K562 (cell line): ENCODE results near the gene NUP98. TPM values are rescaled to one million over a fixed set of nuclear protein-coding genes. Genes with fewer than 3 reads are reported as not detected.

Source experiments
- CEBPB ChIP-seq: fragments of 450-650 bp; IDR thresholded peaks from 2 replicates; pipeline ENCODE4 v1.6.1; 2016; ENCODE audit warnings: missing genetic modification characterization, missing compliant biosample characterization
- FOS ChIP-seq: IDR thresholded peaks from 3 replicates; pipeline ENCODE4 v1.6.1; 2011; ENCODE audit not compliant: insufficient read length; ENCODE audit errors: extremely low read depth
- GABPA ChIP-seq: fragments of 200-800 bp; sonication (Bioruptor generic); conservative IDR thresholded peaks from 2 replicates; pipeline ENCODE4 v1.6.1; 2016; ENCODE audit warnings: low read depth, missing genetic modification characterization, missing compliant biosample characterization
- HNRNPUL1 ChIP-seq: fragments of 200-400 bp; formaldehyde crosslinking; IDR thresholded peaks from 2 replicates; pipeline ENCODE4 v1.6.1; 2017; ENCODE audit warnings: low read length
- KDM5B ChIP-seq: fragments of 200-600 bp; sonication (generic); IDR thresholded peaks from 2 replicates; pipeline ENCODE4 v1.6.1; 2012; ENCODE audit warnings: low read depth, mild to moderate bottlenecking, moderate library complexity, low read length, control low read depth, inconsistent platforms; ENCODE audit not compliant: insufficient replicate concordance
- MEF2A ChIP-seq: IDR thresholded peaks from 2 replicates; pipeline ENCODE4 v1.6.1; 2011; ENCODE audit warnings: low read depth, mild to moderate bottlenecking, low read length, moderate library complexity; ENCODE audit not compliant: control insufficient read depth
- NFE2L1 ChIP-seq: fragments of 450-650 bp; IDR thresholded peaks from 2 replicates; pipeline ENCODE4 v1.6.1; 2016; ENCODE audit warnings: missing genetic modification characterization, low read depth, mild to moderate bottlenecking, missing compliant biosample characterization, moderate library complexity, borderline replicate concordance
- SIRT6 ChIP-seq: IDR thresholded peaks from one replicate; pipeline ENCODE4 v1.6.1; 2012; ENCODE audit warnings: low read depth, mild to moderate bottlenecking, control low read depth, inconsistent platforms, low read length, moderate library complexity
- SMARCB1 ChIP-seq: IDR thresholded peaks from 2 replicates; pipeline ENCODE4 v1.6.1; 2011; ENCODE audit warnings: improper control_type of control experiment, low read depth; ENCODE audit not compliant: insufficient read length
- YY1 ChIP-seq, 3 experiments: IDR thresholded peaks; 2 replicates each; pipeline ENCODE4 v1.6.1; 2011; ENCODE audit warnings: low read length in 2 of 3, mild to moderate bottlenecking in 2 of 3, moderate library complexity in 2 of 3, borderline replicate concordance in 1 of 3, control low read depth in 1 of 3, low read depth in 1 of 3; ENCODE audit not compliant: insufficient read depth in 3 of 3, insufficient replicate concordance in 2 of 3, control insufficient read depth in 1 of 3, insufficient read length in 1 of 3; ENCODE audit errors: extremely low read depth in 1 of 3
- ZNF121 ChIP-seq: sonication (generic); formaldehyde crosslinking; conservative IDR thresholded peaks from 2 replicates; pipeline ENCODE4 v1.8.0; 2022; ENCODE audit warnings: missing genetic modification reagents
- ZNF143 ChIP-seq: sonication (generic); formaldehyde crosslinking; IDR thresholded peaks from 2 replicates; pipeline ENCODE4 v1.9.0; 2022; ENCODE audit warnings: mild to moderate bottlenecking, missing genetic modification reagents
- ZNF384 ChIP-seq: IDR thresholded peaks from 2 replicates; pipeline ENCODE4 v1.6.1; 2012; ENCODE audit warnings: low read depth, low read length, improper control_type of control experiment
- ZNF507 ChIP-seq: conservative IDR thresholded peaks from 2 replicates; pipeline ENCODE4 v1.6.1; 2017; ENCODE audit warnings: missing genetic modification characterization, missing compliant biosample characterization
- polyA plus RNA-seq, 8 experiments: library from polyadenylated mRNA; depleted of rRNA in 4 of 8; stranded (reverse) in 5 of 8; unstranded in 3 of 8; fragments of >200 nt; fragmentation: Nextera tagmentation in 2 of 8; fragmentation: Illumina TruSeq in 1 of 8; extraction: Ambion mirVana in 2 of 8; extraction: Trizol in 1 of 8; gene quantifications; 2 replicates each; pipeline versions ENCODE4 v1.2.1 to v1.2.3, GENCODE V29; 2011 to 2014; ENCODE audit warnings: inconsistent platforms in 1 of 8, missing spikeins in 1 of 8
- total RNA-seq, 7 experiments: library from RNA; depleted of rRNA in 6 of 7; stranded (reverse); fragments of >200 nt in 6 of 7; fragmentation: Illumina TruSeq in 2 of 7; extraction: Trizol in 2 of 7; gene quantifications; 2 replicates each; pipeline versions ENCODE4 v1.2.1 to v1.2.3, GENCODE V29; 2011 to 2021; ENCODE audit warnings: low replicate concordance in 1 of 7
- TF ChIP-seq, protein P1 (sequence below): conservative IDR thresholded peaks from 2 replicates; pipeline ENCODE4 v1.6.1; 2011; ENCODE audit warnings: low read depth, mild to moderate bottlenecking, low read length; ENCODE audit not compliant: control insufficient read depth
- TF ChIP-seq, protein P2 (sequence below): fragments of 450-650 bp; IDR thresholded peaks from 2 replicates; pipeline ENCODE4 v1.6.1; 2014; ENCODE audit warnings: low read depth, mild to moderate bottlenecking, moderate library complexity, borderline replicate concordance
- TF ChIP-seq, protein P3 (sequence below), 2 experiments: fragments of 450-650 bp in 1 of 2; sonication (generic) in 1 of 2; formaldehyde crosslinking in 1 of 2; IDR thresholded peaks in 1 of 2; conservative IDR thresholded peaks in 1 of 2; 2 replicates each; pipeline versions ENCODE4 v1.6.1 to v1.8.1; 2016 to 2023; ENCODE audit warnings: mild to moderate bottlenecking in 2 of 2, moderate library complexity in 2 of 2, inconsistent platforms in 1 of 2, missing genetic modification reagents in 1 of 2
- TF ChIP-seq, protein P4 (sequence below): fragments of 150-350 bp; IDR thresholded peaks from 2 replicates; pipeline ENCODE4 v1.6.1; 2014; ENCODE audit warnings: low read depth, mild to moderate bottlenecking, low read length, borderline replicate concordance

Gene NUP98
- total and polyA plus RNA-seq, 9 of the 15 experiments (the other 6 are each of a cell fraction or from before 2014, with no cell fraction given), result 45.1 to 196 (median 130) TPM

DNA sequence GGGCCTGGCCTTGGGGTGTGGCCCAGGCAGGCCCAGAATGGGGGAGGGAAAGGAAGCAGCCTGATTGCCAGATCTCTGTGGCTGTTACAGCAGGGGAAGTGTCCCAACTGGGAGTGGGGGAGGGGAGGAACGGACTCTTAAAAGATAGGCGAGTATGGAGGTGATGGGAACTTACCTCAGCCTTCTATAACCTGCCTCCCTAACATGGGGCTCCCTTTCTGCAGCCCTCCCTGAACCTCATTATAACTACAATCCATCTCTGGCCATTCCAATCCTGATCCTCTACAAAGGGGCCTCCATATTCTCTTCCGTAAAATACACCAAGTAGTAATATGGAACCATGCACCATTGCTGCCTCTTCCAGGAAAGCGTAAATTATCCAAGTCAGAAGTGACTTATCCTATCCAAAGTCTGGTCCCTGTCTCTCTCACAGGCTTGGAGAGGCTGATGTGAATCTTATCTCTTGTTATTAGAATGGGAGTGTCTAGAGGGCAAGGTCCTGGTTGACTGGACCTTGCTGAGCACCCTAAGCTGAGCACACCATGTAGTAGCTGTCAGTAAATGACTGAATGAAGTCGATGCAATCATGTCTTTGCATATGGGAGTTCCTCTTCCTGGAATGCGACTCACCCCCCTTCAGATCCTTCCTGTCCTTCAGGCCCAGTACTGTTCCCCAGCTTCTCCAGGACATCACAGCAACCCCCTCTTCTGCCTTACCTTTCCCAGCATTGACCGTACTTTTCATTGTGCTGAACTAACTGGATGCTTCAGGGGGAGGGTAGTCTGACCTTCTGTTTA is 37.5 kb upstream of the NUP98 start (continued):
- TF ChIP-seq, protein P1, sequence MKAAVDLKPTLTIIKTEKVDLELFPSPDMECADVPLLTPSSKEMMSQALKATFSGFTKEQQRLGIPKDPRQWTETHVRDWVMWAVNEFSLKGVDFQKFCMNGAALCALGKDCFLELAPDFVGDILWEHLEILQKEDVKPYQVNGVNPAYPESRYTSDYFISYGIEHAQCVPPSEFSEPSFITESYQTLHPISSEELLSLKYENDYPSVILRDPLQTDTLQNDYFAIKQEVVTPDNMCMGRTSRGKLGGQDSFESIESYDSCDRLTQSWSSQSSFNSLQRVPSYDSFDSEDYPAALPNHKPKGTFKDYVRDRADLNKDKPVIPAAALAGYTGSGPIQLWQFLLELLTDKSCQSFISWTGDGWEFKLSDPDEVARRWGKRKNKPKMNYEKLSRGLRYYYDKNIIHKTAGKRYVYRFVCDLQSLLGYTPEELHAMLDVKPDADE, result peak; percentile 86
- no peak for TF ChIP-seq ZNF507
- TF ChIP-seq ZNF121 (CRISPR knock-in tag), result no peak
- no peak for TF ChIP-seq SMARCB1
- TF ChIP-seq CEBPB, result peak; percentile 92
- no peak for TF ChIP-seq NFE2L1 (tag)
- no peak for TF ChIP-seq FOS
- no peak for TF ChIP-seq KDM5B
- TF ChIP-seq HNRNPUL1, result no peak
- TF ChIP-seq, protein P2, sequence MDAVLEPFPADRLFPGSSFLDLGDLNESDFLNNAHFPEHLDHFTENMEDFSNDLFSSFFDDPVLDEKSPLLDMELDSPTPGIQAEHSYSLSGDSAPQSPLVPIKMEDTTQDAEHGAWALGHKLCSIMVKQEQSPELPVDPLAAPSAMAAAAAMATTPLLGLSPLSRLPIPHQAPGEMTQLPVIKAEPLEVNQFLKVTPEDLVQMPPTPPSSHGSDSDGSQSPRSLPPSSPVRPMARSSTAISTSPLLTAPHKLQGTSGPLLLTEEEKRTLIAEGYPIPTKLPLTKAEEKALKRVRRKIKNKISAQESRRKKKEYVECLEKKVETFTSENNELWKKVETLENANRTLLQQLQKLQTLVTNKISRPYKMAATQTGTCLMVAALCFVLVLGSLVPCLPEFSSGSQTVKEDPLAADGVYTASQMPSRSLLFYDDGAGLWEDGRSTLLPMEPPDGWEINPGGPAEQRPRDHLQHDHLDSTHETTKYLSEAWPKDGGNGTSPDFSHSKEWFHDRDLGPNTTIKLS, result peak; percentile 41; the same call in 1 of the 2 replicates
- TF ChIP-seq, protein P3, sequence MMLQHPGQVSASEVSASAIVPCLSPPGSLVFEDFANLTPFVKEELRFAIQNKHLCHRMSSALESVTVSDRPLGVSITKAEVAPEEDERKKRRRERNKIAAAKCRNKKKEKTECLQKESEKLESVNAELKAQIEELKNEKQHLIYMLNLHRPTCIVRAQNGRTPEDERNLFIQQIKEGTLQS (IDR thresholded peaks at IDR 0.05), result no peak
- TF ChIP-seq, protein P3 (CRISPR knock-in tag; conservative IDR thresholded peaks at IDR 0.05), result no peak
- peak in 2 of 3 experiments; percentile 33 to 62 for TF ChIP-seq YY1 (IDR thresholded peaks at IDR 0.05; ENCODE audit: borderline replicate concordance in 1 of 3, control insufficient read depth in 1 of 3, extremely low read depth in 1 of 3, insufficient read depth in 3 of 3, insufficient read length in 1 of 3, insufficient replicate concordance in 2 of 3, low read depth in 1 of 3, low read length in 2 of 3)
- 0 out of 2 replicates have a peak, but pooled peaks have one; percentile 31 for TF ChIP-seq MEF2A
- no peak for TF ChIP-seq SIRT6
- TF ChIP-seq ZNF384, result 0 out of 2 replicates have a peak, but pooled peaks have one; percentile 17
- TF ChIP-seq ZNF143 (CRISPR knock-in tag), result no peak
- TF ChIP-seq, protein P4, sequence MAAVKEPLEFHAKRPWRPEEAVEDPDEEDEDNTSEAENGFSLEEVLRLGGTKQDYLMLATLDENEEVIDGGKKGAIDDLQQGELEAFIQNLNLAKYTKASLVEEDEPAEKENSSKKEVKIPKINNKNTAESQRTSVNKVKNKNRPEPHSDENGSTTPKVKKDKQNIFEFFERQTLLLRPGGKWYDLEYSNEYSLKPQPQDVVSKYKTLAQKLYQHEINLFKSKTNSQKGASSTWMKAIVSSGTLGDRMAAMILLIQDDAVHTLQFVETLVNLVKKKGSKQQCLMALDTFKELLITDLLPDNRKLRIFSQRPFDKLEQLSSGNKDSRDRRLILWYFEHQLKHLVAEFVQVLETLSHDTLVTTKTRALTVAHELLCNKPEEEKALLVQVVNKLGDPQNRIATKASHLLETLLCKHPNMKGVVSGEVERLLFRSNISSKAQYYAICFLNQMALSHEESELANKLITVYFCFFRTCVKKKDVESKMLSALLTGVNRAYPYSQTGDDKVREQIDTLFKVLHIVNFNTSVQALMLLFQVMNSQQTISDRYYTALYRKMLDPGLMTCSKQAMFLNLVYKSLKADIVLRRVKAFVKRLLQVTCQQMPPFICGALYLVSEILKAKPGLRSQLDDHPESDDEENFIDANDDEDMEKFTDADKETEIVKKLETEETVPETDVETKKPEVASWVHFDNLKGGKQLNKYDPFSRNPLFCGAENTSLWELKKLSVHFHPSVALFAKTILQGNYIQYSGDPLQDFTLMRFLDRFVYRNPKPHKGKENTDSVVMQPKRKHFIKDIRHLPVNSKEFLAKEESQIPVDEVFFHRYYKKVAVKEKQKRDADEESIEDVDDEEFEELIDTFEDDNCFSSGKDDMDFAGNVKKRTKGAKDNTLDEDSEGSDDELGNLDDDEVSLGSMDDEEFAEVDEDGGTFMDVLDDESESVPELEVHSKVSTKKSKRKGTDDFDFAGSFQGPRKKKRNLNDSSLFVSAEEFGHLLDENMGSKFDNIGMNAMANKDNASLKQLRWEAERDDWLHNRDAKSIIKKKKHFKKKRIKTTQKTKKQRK, result no peak
- TF ChIP-seq GABPA (tag), result peak; percentile 81
